HG03520 (cell line): ENCODE results near the gene OR12D3.
"Not testable (repeated sequence)": the region's sequence is repeated elsewhere in the genome, so short reads cannot be mapped to it uniquely, and the experiment has no call there.

ENCODE experiments used
- ATAC-seq: cut with Tn5 transposase; IDR thresholded peaks from one replicate; pipeline ENCODE4 v1.9.1; 2021; ENCODE audit warnings: mild to moderate bottlenecking, moderate library complexity; ENCODE audit not compliant: unreplicated experiment

OR12D3 gene, protein sequence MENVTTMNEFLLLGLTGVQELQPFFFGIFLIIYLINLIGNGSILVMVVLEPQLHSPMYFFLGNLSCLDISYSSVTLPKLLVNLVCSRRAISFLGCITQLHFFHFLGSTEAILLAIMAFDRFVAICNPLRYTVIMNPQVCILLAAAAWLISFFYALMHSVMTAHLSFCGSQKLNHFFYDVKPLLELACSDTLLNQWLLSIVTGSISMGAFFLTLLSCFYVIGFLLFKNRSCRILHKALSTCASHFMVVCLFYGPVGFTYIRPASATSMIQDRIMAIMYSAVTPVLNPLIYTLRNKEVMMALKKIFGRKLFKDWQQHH

GRCh38 chr6:29375191-29375590, at the start of gene OR12D3:
OR12D3 (minus strand) TSS chr6:29375291; CDS start chr6:29375287, 4 bp downstream.
- ATAC-seq, result no peak

- ATAC-seq, result no peak
Observed at GRCh38 chr6:29424575-29424974, 49.5 kb upstream of the OR12D3 start.

DNA sequence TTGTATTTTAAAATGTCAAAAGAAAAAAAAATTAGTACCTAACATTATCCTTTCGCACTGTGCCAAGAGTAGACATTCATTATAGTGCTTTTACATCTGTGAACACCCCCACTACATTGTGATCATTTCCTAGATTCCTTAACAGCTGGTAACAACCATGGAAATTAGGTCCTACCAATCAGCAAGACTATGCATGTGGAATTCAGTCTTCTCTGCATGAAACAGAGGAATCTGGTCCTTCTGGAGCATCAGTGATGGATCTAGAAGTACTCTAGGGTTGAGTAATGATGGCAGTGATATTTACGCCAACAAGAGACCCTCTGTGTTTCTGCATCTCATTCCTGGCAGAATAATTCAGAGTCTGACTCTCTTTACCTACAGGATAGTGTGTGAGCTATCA, 49.1 kb upstream of the OR12D3 start:
- ATAC-seq, result no peak

GRCh38 chr6:29419516-29419915, 44.4 kb upstream of the OR12D3 start:
- no peak for ATAC-seq

DNA sequence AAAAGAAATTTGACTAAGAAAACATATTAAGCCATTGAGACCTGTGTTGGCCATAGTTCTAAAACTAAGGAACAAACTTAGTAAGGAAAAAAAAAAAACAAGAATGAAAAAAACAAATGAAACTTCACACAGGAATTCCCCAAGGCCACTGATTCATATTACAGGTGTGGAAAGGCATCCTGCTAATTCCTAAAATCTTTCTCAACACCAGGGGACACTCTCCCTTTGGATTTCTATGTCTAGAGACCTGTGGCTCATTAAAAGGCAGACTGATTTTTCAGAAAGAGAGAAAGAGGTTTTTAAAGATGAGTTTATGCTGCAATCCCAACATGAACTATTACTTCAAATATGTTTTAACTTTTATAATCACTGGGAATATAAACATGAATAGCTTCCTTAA, 39.5 kb upstream of the OR12D3 start, which contains the start of gene OR12D1:
TSS of gene OR12D1 (plus strand) at position 341 of the 400 bp plus-strand sequence.
- no peak for ATAC-seq

GRCh38 chr6:29403801-29404200, 28.7 kb upstream of the OR12D3 start:
- ATAC-seq, result no peak

- no peak for ATAC-seq
Observed at GRCh38 chr6:29399525-29399924, 24.4 kb upstream of the OR12D3 start.

- ATAC-seq, result no peak
Observed at GRCh38 chr6:29395331-29395730, 20.2 kb upstream of the OR12D3 start, which contains the start of gene OR12D2. OR12D2 (plus strand) TSS chr6:29395631; CDS start chr6:29396700, 1,069 bp downstream.

DNA sequence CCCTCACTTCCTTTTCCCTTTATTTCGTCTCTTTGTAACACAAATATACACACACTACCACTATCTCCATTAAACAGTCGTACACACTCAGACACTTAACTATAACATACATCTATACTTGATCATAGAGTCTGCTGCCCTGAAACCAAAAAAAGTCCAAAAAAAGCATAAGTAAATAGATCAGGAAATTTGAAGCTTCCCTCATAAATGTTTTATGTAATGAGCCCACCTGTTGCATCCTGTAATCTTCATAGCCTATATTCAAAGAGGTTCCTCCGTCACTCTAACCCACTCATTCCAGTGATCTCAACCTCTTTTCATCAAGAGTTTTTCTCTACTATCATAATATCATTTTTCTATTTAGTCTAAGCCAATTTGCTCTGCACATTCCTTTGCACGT, 13.4 kb upstream of the OR12D3 start:
- no peak for ATAC-seq

DNA sequence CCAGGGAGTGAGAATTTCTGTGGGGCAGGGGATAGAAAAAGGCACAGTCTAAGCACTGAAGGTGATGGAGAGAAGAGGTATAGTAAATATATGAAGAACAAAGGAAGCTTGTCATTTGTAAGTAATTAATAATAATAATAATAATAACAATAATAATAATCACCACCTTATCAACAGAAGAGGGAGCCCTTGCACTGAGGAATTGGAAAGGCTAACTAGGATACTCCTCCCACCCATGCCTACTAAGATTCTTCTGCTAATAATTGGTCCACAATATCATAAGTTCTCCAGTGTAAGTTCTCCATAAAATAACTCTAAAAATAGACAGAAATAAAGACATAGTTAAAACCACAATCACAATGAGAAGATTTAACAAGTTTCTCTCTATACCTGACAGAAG, 912 bp upstream of the OR12D3 start:
- ATAC-seq, result no peak

DNA sequence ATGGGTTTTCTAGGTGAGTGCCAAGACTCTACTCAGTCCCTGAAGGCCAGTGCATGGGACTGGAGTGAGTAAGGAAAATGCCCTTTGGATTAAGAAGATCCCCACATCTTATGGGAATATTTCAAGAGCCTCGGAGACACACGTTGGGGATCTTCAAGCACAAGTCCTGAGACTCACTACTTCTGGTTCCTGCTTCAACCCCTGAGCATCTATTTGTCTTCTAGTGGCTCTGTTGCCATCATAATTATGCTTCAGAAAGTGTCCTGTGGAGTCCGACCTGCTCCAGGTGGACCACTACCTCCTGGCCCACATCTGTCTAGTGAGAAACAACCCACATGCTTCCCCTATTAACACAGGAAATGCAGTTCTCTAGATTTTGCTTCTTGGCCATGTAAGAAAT, 6.3 kb downstream of the OR12D3 start, which contains the start of gene OR5V1:
TSS of gene OR5V1 (minus strand) at position 101 of the 400 bp plus-strand sequence. CDS start 12,670 bp downstream, outside the sequence.
- ATAC-seq, result no peak

DNA sequence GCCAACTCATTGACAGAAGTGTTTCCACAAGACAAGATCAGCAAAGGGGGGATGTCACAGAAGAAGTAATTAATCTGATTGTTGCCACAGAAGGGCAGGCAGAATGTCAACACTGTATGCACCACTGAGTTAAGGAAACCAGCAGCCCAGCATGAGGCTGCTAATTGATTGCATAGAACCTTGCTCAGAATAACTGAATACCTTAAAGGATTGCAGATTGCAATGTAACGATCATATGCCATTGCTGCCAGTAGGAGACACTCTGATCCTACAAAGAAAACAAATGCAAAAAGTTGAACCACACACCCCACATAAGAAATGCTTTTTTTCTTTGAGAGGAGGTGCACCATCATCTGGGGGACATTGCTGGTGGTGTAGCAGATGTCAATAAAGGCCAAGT, 19.5 kb downstream of the OR12D3 start:
- ATAC-seq, result no peak

GRCh38 chr6:29354980-29355379, 20.1 kb downstream of the OR12D3 start:
- ATAC-seq, result no peak

- ATAC-seq, result not testable (repeated sequence)
Observed at GRCh38 chr6:29349348-29349747, 25.7 kb downstream of the OR12D3 start.

DNA sequence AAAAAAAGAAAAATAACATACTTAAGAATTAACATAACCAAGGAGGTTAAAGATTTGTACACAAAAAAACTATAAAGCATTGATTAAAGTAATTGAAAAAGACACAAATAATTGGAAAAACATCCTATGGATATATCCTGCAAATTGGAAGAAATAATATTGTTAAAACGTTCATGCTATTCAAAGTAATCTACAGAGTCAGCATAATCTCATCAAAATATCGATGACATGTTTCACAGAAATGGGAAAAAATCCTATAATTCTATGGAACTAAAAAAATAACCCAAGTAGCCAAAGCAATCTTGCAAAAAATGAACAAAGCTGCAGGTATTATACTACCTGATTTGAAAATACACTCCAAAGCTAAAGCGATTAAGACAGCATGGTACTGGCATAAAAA, 29.7 kb downstream of the OR12D3 start:
- no peak for ATAC-seq

DNA sequence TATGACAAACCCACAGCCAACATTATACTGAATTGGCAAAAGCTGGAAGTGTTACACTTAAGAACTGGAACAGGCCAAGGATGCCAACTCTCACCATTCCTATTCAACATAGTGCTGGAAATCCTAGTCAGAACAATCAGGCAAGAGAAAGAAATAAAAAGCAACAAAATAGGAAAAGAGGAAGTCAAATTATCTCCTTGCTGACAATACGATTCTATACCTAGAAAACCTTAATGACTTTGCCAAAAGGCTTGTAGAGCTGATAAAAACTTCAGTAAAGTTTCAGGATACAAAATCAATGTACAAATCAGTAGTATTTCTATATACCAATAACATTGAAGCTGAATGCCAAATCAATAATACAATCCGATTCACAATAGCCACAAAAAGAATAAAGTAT, 38.8 kb downstream of the OR12D3 start:
- ATAC-seq, result no peak

DNA sequence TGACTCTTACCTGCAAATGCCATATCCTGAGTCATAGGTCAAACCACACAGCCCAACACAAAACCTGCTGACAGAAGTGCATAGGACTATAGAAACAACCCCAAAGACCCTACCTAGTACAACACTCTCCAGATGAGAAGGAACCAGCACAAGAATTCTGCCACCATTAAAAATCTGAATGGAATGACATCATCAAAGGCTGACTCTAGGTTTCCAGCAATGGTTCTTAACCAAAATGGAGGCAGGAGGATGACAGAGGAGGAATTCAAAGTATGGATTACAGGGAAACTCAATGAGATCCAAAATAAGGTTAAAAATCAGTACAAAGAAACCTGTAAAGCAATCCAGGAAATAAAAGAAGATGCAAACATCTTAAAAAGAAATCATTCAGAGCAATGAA, 42.4 kb downstream of the OR12D3 start:
- no peak for ATAC-seq

DNA sequence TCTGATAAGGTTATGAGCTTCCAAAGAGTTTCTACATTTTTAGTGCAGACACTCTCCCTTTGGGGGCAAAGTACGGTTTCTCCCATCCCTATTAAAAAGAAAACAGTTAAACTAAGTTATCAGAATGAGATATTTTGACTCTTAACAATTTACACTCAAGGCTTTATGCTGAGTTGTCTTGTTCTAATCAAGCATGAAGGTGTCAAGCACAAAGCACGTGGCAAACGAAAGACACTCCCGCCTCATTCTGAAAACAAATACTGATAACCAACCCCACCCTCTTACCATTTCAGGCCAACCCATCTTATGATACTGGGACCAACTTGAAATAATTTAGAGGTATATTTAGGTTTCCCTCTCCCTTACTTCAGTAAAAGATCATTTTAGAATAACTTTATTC, 49.3 kb downstream of the OR12D3 start:
- ATAC-seq, result no peak
